Hindlimb muscle (tissue), 1 donor: Measurements from ENCODE around the gene TRIM28. TPM values are rescaled to one million over a fixed set of nuclear protein-coding genes. Genes with fewer than 3 reads are reported as not detected.
"Not testable (repeated sequence)": the region's sequence is repeated elsewhere in the genome, so short reads cannot be mapped to it uniquely, and the experiment has no call there.

Experiments used
- DNase-seq: peaks from one replicate; pipeline ENCODE4 v3.0.0-alpha.2; 2013
- polyA plus RNA-seq: library from polyadenylated mRNA; unstranded; fragments of 120-200 nt; gene quantifications from one replicate; pipeline ENCODE4 v1.2.1, GENCODE V29; 2013; ENCODE audit not compliant: insufficient read length

TRIM28 gene
- polyA plus RNA-seq, 1 donor, result 357 TPM

GRCh38 chr19:58561373-58562121 lies 17.7 kb downstream of the TRIM28 start:
- DNase-seq, result no peak

- DNase-seq, result peak; percentile 57
Measured at GRCh38 chr19:58562122-58563033, 18.5 kb downstream of the TRIM28 start.

GRCh38 chr19:58563034-58563573 lies 19.2 kb downstream of the TRIM28 start:
- DNase-seq, result no peak

GRCh38 chr19:58563823-58564222 lies 20.0 kb downstream of the TRIM28 start:
- DNase-seq, result no peak

- no peak for DNase-seq
Measured at GRCh38 chr19:58566989-58567388, 23.1 kb downstream of the TRIM28 start.

- no peak for DNase-seq
Measured at GRCh38 chr19:58568453-58569130, 24.7 kb downstream of the TRIM28 start.

GRCh38 chr19:58569191-58569942 lies 25.5 kb downstream of the TRIM28 start:
- DNase-seq, result no peak

GRCh38 chr19:58569943-58570670 lies 26.2 kb downstream of the TRIM28 start:
- no peak for DNase-seq

- DNase-seq, result no peak
Measured at GRCh38 chr19:58570770-58571574, 27.1 kb downstream of the TRIM28 start.

- DNase-seq, result no peak
Measured at GRCh38 chr19:58571575-58571947, 27.7 kb downstream of the TRIM28 start.

GRCh38 chr19:58572026-58572817 lies 28.4 kb downstream of the TRIM28 start:
- DNase-seq, result peak; percentile 42

GRCh38 chr19:58572818-58573657 lies 29.2 kb downstream of the TRIM28 start, which contains the start of gene MZF1:
Gene MZF1, minus strand, starts transcription at chr19:58573335. Its CDS starts 1,946 bp downstream, at chr19:58571389.
- DNase-seq, result peak; percentile 100

GRCh38 chr19:58573658-58574164 lies 29.8 kb downstream of the TRIM28 start:
- DNase-seq, result no peak

- peak; percentile 96 for DNase-seq
Measured at GRCh38 chr19:58575183-58576041, 31.5 kb downstream of the TRIM28 start.

GRCh38 chr19:58577581-58577980 lies 33.7 kb downstream of the TRIM28 start:
- DNase-seq, result not testable (repeated sequence)

- DNase-seq, result no peak
Measured at GRCh38 chr19:58578012-58578925, 34.4 kb downstream of the TRIM28 start.
